ENCODE data around the gene MRC1. TPM values are rescaled to one million over a fixed set of nuclear protein-coding genes. Genes with fewer than 3 reads are reported as not detected.

Gene MRC1
- total and polyA plus RNA-seq, 9 donors, result 10.3 to 18.6 (median 13.4) TPM

DNA sequence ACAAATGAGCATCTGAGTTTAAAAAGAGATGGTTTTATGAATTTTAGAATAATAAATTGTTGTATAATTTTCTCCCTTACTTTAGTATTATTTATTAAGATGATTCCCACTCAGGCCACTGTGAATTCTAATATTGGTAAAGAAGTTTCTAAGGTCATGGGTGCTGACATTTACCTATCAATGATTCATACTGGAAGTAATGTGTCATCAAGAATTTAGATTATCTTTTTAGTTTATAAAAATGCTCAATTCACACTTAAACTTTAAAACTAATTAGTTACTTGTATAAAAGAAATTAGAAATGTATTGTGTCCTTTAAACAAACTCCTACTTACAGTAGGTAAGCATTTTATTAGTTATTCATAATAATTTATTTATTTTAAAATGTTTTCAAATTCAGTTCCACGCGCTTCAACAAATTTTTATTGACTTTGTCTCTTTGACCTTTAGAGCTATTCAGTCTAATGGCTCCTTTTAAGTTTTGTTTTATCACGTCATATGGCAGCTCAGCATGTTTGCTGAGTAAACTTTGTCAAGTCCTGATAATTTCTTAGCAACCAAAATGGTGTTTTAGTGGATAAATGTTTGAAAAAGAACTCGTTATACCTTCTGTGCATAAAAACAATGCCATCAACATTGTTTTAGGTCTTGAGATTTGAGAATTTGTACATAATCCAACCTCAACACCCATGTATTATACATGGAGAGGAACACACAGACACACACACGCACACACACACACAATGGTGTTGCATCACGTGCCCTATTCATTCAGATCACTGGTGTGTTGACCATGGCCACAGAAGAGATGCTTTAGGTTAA is 15.1 kb upstream of the MRC1 start:
- 94% methylated on average over 2 of the region's 6 CpGs for WGBS (ENCODE audit: insufficient coverage)
- H3K4me3 ChIP-seq (ENCODE audit: low read length), result no peak overlapping the region
- no peak for DNase-seq
- no peaks in the 10 kb centered on the region for H3K4me1 ChIP-seq (ENCODE audit: control insufficient read depth, insufficient read depth, low read length)
- no peak overlapping the region for H3K27ac ChIP-seq (ENCODE audit: low read length)
- no peaks in the 10 kb centered on the region for H3K27me3 ChIP-seq (ENCODE audit: control insufficient read depth, insufficient read depth, low read length)
- no peaks in the 10 kb centered on the region for H3K36me3 ChIP-seq (ENCODE audit: control insufficient read depth, insufficient read depth, low read length)
- H3K9me3 ChIP-seq (replicated peaks; ENCODE audit: control insufficient read depth, low read depth, low read length), result no peaks in the 10 kb centered on the region

DNA sequence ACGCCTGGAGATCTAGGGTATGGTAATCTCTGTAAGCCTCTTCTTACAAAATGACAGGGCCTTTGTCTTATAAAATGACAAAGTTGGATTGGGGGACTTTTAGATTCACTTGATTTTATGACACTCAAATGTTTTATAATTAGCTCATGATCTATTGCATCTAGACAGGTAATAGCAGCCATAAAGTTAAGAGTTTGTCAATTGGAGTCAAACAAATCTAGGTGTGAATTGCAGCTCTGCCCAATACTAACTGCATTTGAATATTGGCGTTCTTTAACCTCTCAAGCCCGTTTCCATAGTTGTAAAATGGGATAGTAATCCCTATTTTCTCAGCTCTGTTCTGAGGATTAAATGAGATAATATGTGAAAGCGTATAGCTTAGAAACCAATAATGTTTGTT is 14.1 kb upstream of the MRC1 start:
- DNase-seq, result no peak
- WGBS (ENCODE audit: insufficient coverage), result no CpG with 5 or more reads among the region's 4 CpGs
- H3K36me3 ChIP-seq (ENCODE audit: control insufficient read depth, insufficient read depth, low read length), result no peaks in the 10 kb centered on the region
- H3K4me3 ChIP-seq (ENCODE audit: low read length), result no peak overlapping the region
- H3K27me3 ChIP-seq (ENCODE audit: control insufficient read depth, insufficient read depth, low read length), result no peaks in the 10 kb centered on the region
- H3K9me3 ChIP-seq (replicated peaks; ENCODE audit: control insufficient read depth, low read depth, low read length), result no peaks in the 10 kb centered on the region
- no peak overlapping the region for H3K27ac ChIP-seq (ENCODE audit: low read length)
- no peaks in the 10 kb centered on the region for H3K4me1 ChIP-seq (ENCODE audit: control insufficient read depth, insufficient read depth, low read length)

DNA sequence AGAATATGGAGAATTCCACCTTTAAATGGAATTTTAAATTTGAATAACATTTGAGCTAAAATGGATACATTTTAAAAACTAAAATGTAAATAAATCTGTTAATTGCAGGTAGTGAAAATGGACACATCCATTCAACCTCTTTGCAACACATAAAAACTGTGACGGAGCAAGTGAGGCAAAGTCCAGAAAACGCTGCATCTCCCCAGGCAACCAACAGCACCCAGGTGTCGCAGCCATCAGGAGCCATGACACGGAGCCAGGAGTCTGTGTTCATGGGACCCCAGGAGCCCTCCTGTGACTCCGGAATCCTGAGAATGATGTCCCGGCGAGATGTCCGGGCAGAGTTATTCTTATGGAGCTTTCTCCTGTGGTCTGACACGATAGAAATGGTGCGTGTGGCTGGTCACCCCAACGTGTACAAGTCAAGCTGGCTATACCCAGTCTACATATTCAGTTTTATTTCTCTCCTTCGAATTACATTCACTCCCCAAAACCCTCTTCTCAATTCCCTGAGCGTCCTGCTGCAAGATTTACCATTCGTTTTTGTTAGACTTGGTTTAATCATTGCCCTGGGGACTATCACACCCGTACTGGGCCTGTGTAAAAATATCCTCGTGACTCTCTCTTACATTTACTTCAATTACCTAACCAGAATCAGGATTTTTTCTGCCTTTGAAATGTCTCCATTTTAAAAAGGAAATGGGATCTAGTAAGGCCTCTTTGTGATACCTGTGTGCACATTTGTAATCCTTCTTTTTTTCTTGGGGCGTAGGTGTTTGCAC is 13.1 kb upstream of the MRC1 start:
- Histone ChIP-seq H3K27ac (ENCODE audit: low read length) (no peak overlapping the region), H3K36me3 (ENCODE audit: control insufficient read depth, insufficient read depth, low read length) (no peaks in the 10 kb centered on the region), H3K27me3 (ENCODE audit: control insufficient read depth, insufficient read depth, low read length) (no peaks in the 10 kb centered on the region), H3K4me3 (ENCODE audit: low read length) (no peak overlapping the region), H3K4me1 (ENCODE audit: control insufficient read depth, insufficient read depth, low read length) (no peaks in the 10 kb centered on the region), H3K9me3 (replicated peaks; ENCODE audit: control insufficient read depth, low read depth, low read length) (no peaks in the 10 kb centered on the region)
- 86% methylated on average over 15 of the region's 17 CpGs for WGBS (ENCODE audit: insufficient coverage)
- DNase-seq, result no peak

DNA sequence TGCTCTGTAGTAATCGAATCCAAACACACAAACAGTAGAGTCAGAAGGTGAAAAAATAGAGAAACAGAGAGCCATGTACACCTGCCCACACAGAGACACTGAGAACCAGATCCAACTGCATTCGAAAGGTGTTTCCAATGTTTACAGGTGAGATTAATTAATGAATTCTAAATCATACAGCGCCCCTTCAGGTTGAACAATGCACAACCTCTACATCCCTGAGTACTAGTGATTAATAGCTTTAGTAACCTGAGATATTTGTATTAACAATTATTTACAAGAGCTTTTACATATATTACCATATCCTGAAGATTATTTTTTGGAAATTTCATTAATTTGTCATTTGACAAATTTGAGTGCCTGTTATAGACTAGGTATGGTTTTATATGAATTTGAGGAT is 7.6 kb upstream of the MRC1 start:
- no peaks in the 10 kb centered on the region for H3K4me1 ChIP-seq (ENCODE audit: control insufficient read depth, insufficient read depth, low read length)
- H3K27me3 ChIP-seq (ENCODE audit: control insufficient read depth, insufficient read depth, low read length), result no peaks in the 10 kb centered on the region
- H3K27ac ChIP-seq (ENCODE audit: low read length), result no peak overlapping the region
- no peak overlapping the region for H3K4me3 ChIP-seq (ENCODE audit: low read length)
- DNase-seq, result no peak
- no CpG with 5 or more reads among the region's 3 CpGs for WGBS (ENCODE audit: insufficient coverage)
- no peaks in the 10 kb centered on the region for H3K36me3 ChIP-seq (ENCODE audit: control insufficient read depth, insufficient read depth, low read length)
- no peaks in the 10 kb centered on the region for H3K9me3 ChIP-seq (replicated peaks; ENCODE audit: control insufficient read depth, low read depth, low read length)

DNA sequence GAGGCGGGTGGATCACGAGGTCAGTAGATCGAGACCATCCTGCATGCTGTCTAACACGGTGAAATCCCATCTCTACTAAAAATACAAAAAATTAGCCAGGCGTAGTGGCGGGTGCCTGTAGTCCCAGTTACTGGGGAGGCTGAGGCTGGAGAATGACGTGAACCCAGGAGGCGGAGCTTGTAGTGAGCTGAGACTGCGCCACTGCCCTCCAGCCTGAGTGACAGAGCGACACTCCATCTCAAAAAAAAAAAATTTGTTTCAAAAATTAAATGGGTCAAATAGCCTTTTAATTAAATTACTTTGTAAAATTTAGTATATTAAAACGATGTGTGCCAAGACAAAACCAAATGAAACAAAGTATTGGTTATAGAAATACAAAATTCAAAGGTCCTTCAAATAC is 6.8 kb upstream of the MRC1 start:
- H3K27ac ChIP-seq (ENCODE audit: low read length), result no peak overlapping the region
- H3K27me3 ChIP-seq (ENCODE audit: control insufficient read depth, insufficient read depth, low read length), result no peaks in the 10 kb centered on the region
- WGBS (ENCODE audit: insufficient coverage), result no CpG with 5 or more reads among the region's 11 CpGs
- no peaks in the 10 kb centered on the region for H3K9me3 ChIP-seq (replicated peaks; ENCODE audit: control insufficient read depth, low read depth, low read length)
- H3K4me3 ChIP-seq (ENCODE audit: low read length), result no peak overlapping the region
- H3K4me1 ChIP-seq (ENCODE audit: control insufficient read depth, insufficient read depth, low read length), result no peaks in the 10 kb centered on the region
- no peak for DNase-seq
- H3K36me3 ChIP-seq (ENCODE audit: control insufficient read depth, insufficient read depth, low read length), result no peaks in the 10 kb centered on the region

DNA sequence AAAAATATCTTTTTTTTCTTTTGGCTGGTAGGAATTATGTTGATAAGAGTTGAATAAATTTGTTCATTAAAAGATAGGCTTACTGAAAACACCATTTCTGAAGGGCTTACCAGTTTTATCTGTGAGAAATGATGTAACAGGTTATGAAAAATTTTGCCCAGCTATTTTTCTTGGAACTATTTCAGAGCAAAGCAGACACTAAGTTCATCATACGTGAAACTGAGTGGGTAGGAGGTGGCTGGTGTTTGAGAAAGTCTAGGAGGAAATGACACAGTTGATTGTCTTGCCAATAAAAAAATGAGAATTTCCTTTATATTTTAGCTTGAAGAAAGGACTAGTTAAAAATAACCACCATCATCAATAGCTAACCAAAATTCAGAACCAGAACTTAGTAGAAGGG is 6.2 kb upstream of the MRC1 start:
- no peak for DNase-seq
- no peaks in the 10 kb centered on the region for H3K4me1 ChIP-seq (ENCODE audit: control insufficient read depth, insufficient read depth, low read length)
- no peaks in the 10 kb centered on the region for H3K9me3 ChIP-seq (replicated peaks; ENCODE audit: control insufficient read depth, low read depth, low read length)
- WGBS (ENCODE audit: insufficient coverage), result no CpG with 5 or more reads among the region's 1 CpG
- no peak overlapping the region for H3K27ac ChIP-seq (ENCODE audit: low read length)
- H3K27me3 ChIP-seq (ENCODE audit: control insufficient read depth, insufficient read depth, low read length), result no peaks in the 10 kb centered on the region
- no peak overlapping the region for H3K4me3 ChIP-seq (ENCODE audit: low read length)
- no peaks in the 10 kb centered on the region for H3K36me3 ChIP-seq (ENCODE audit: control insufficient read depth, insufficient read depth, low read length)

DNA sequence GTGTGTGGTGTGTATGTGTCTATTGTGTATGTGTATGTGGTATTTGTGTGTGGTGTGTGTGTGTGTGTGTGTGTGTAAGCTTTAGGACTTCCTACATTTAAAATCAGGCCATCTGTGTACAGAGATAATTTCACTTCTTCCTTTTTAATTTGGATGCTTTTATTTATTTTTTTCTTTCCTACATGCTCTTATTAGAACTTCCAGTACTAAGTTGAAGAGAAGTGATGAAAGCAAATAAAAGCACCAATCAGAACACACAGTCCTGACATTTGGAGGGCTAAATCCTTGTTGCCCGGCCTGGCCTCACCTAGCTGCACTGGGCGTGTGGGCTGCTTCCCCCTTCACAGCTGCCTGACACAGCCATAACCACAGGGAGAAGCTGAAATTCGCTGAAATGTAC is 3.8 kb upstream of the MRC1 start:
- 53% methylated on average over 2 of the region's 3 CpGs for whole genome bisulfite sequencing (ENCODE audit: insufficient coverage)
- Histone ChIP-seq H3K4me3 (ENCODE audit: low read length) (no peak overlapping the region), H3K27ac (ENCODE audit: low read length) (no peak overlapping the region), H3K27me3 (ENCODE audit: control insufficient read depth, insufficient read depth, low read length) (no peaks in the 10 kb centered on the region), H3K36me3 (ENCODE audit: control insufficient read depth, insufficient read depth, low read length) (no peaks in the 10 kb centered on the region), H3K9me3 (replicated peaks; ENCODE audit: control insufficient read depth, low read depth, low read length) (no peaks in the 10 kb centered on the region), H3K4me1 (ENCODE audit: control insufficient read depth, insufficient read depth, low read length) (no peaks in the 10 kb centered on the region)
- no peak for DNase-seq

DNA sequence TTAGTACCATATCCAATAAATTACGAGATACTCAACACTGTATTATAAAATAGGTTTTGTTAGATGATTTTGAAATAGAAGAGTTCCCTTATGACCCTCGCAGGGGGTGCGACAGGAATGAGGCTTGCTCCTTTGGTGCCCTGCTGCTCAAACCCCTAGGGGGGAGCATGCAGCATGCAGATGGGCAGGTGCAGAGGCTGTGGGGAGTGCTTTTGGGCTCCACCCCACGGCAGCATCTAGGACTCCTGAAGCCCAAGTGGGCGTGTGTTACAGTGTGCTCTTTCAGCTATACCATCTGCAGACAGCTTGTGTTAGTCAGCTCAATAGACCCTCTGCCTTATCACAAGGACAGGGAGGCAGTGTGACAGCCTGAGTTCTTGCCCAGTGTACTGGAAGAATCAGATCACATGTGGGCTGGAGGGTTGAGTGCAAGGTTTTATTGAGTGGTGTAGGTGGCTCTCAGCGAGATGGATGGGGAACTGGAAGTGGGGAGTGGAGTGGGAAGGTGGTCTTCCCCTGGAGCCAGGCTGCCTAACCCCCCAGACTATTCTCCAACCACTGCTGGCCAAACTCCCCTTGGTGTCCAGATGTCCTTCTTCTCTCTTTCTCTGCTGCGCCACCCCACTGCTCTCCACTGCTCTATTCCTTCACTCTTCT is 3.1 kb upstream of the MRC1 start:
- Histone ChIP-seq H3K27me3 (ENCODE audit: control insufficient read depth, insufficient read depth, low read length) (no peaks in the 10 kb centered on the region), H3K4me3 (ENCODE audit: low read length) (no peak overlapping the region), H3K9me3 (replicated peaks; ENCODE audit: control insufficient read depth, low read depth, low read length) (no peaks in the 10 kb centered on the region), H3K4me1 (ENCODE audit: control insufficient read depth, insufficient read depth, low read length) (no peaks in the 10 kb centered on the region), H3K27ac (ENCODE audit: low read length) (no peak overlapping the region), H3K36me3 (ENCODE audit: control insufficient read depth, insufficient read depth, low read length) (no peaks in the 10 kb centered on the region)
- WGBS (ENCODE audit: insufficient coverage), result 47% methylated on average over 3 of the region's 7 CpGs
- DNase-seq, result no peak

DNA sequence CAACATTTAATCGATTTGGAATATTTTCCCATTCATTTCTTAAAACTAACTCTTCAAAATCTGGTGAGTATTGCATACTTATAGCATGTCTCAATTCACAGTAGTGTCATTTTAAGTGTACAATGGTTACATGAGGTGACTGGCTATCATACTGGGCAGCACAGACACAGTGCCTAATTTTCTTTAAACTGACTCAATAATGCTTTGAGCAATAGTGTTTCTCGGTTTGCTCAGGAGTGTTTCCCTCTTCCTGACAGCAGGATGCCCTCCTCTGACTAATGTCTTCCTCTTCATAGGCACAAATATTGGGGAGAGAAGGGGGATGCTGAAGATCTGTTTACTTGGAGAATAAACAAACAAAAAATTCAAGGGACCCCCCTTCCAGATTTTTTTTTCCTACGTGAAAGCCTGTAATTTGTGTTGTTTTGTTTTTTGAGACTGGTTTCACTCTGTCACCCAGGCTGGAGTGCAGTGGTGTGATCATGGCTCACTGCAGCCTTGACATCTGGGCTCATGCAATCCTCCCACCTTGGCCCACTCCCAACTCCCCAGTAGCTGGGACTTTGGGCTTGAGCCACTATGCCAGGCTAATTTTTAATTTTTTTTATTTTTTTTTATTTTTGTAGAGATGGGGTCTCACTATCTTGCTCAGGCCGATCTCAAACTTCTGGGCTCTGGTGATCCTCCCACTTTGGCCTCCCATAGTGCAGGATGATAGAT is 2.2 kb downstream of the MRC1 start:
- DNase-seq, result no peak
- Histone ChIP-seq H3K4me1 (ENCODE audit: control insufficient read depth, insufficient read depth, low read length) (no peaks in the 10 kb centered on the region), H3K27ac (ENCODE audit: low read length) (no peak overlapping the region), H3K36me3 (ENCODE audit: control insufficient read depth, insufficient read depth, low read length) (no peaks in the 10 kb centered on the region), H3K9me3 (replicated peaks; ENCODE audit: control insufficient read depth, low read depth, low read length) (no peaks in the 10 kb centered on the region), H3K4me3 (ENCODE audit: low read length) (no peak overlapping the region), H3K27me3 (ENCODE audit: control insufficient read depth, insufficient read depth, low read length) (no peaks in the 10 kb centered on the region)
- no CpG with 5 or more reads among the region's 4 CpGs for WGBS (ENCODE audit: insufficient coverage)

DNA sequence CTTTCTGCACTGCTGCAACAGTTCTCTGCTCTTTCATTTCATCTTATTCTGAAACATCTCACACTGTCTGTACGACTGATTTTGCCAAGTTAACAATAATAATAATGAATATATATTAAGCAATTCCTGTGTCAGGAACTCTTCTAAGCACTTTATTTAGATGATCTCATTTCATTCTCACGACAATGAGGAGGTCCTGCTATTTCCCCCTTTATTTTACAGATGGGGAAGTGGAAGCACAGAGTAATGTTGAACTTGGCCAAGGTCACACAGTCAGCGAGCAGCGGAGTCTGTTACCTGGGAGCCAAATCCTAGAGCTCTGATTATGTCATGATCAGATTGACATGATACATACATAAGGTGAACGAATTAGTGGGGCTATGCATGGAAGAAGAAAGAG is 5.8 kb downstream of the MRC1 start:
- Histone ChIP-seq H3K9me3 (replicated peaks; ENCODE audit: control insufficient read depth, low read depth, low read length) (no peaks in the 10 kb centered on the region), H3K4me1 (ENCODE audit: control insufficient read depth, insufficient read depth, low read length) (no peaks in the 10 kb centered on the region), H3K4me3 (ENCODE audit: low read length) (no peak overlapping the region), H3K27ac (ENCODE audit: low read length) (no peak overlapping the region), H3K27me3 (ENCODE audit: control insufficient read depth, insufficient read depth, low read length) (no peaks in the 10 kb centered on the region), H3K36me3 (ENCODE audit: control insufficient read depth, insufficient read depth, low read length) (no peaks in the 10 kb centered on the region)
- no peak for DNase-seq
- WGBS (ENCODE audit: insufficient coverage), result 52% methylated on average over 3 of the region's 5 CpGs

Data from muscle of leg (tissue), 11 donors.